22Rv1 (cell line): Measurements from ENCODE around the gene GCNT2.

Experiments
- ZFX ChIP-seq: fragments of 450-650 bp; IDR thresholded peaks from 2 replicates; pipeline ENCODE4 v1.6.1; 2017; ENCODE audit warnings: antibody characterized with exemption, borderline replicate concordance
- TF ChIP-seq, protein P1 (sequence below): fragments of 450-650 bp; IDR thresholded peaks from 2 replicates; pipeline ENCODE4 v1.5.1; 2017; ENCODE audit warnings: mild to moderate bottlenecking

DNA sequence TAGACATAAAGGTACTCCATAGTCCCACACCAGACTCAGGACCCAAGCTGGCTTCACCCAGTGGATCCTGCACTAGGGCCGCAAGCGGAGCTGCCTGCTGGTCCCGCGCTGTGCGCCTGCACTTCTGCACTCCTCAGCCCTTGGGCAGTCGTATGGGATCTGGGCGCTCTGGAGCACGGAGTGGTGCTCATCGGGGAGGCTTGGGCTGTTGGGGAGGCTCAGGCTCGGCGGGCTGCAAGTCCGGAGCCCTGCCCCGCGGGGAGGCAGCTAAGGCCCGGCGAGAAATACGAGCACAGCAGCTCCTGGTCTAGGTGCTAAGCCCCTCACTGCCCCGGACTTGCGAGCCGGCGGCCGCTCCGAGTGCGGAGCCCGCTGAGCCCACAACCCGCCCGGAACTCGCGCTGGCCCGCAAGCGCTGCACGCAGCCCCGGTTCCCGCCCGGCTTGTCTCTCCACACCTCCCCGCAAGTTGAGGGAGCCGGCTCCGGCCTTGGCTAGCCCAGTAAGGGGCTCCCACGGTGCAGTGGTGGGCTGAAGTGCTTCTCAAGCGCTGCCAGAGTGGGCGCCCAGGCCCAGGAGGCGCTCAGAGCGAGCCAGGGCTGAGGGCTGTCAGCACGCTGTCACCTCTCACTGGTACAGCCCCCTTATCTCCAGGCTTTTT, 33.4 kb upstream of the GCNT2 start:
- TF ChIP-seq, protein P1, sequence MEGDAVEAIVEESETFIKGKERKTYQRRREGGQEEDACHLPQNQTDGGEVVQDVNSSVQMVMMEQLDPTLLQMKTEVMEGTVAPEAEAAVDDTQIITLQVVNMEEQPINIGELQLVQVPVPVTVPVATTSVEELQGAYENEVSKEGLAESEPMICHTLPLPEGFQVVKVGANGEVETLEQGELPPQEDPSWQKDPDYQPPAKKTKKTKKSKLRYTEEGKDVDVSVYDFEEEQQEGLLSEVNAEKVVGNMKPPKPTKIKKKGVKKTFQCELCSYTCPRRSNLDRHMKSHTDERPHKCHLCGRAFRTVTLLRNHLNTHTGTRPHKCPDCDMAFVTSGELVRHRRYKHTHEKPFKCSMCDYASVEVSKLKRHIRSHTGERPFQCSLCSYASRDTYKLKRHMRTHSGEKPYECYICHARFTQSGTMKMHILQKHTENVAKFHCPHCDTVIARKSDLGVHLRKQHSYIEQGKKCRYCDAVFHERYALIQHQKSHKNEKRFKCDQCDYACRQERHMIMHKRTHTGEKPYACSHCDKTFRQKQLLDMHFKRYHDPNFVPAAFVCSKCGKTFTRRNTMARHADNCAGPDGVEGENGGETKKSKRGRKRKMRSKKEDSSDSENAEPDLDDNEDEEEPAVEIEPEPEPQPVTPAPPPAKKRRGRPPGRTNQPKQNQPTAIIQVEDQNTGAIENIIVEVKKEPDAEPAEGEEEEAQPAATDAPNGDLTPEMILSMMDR = no peak
- no peak for TF ChIP-seq ZFX
